Measurements from ENCODE around the gene XDH.

The XDH gene

GRCh38 chr2:31287654-31288053, 126.9 kb downstream of the XDH start:
- no peak overlapping the region for H3K4me3 ChIP-seq (ENCODE audit: low read depth, low read length)

GRCh38 chr2:31286961-31287550, 127.5 kb downstream of the XDH start:
- H3K4me3 ChIP-seq (ENCODE audit: low read depth, low read length), result no peak overlapping the region

- H3K4me3 ChIP-seq (ENCODE audit: low read depth, low read length), result no peak overlapping the region
Measured at GRCh38 chr2:31286230-31286629, 128.3 kb downstream of the XDH start.

Data from iPS-11a (cell line).